Measurements from ENCODE around the gene RNASE13. TPM values are rescaled to one million over a fixed set of nuclear protein-coding genes. Genes with fewer than 3 reads are reported as not detected.

RNASE13 gene
- total and polyA plus RNA-seq, 2 experiments from 2014 or later: not detected

GRCh38 chr14:20988717-20989470, 45.7 kb downstream of the RNASE13 start:
- Histone ChIP-seq H3K27me3 (ENCODE audit: insufficient read depth) (no peaks in the 10 kb centered on the region), H3K4me2 (peak overlapping the region; percentile 91), H3F3A (replicated peaks; ENCODE audit: low read depth) (peaks cover 6% of the 10 kb centered on the region), H3K4me3 (peak overlapping the region; percentile 55), H3K4me1 (ENCODE audit: insufficient read depth) (peaks cover 13% of the 10 kb centered on the region), H3K36me3 (ENCODE audit: insufficient read depth) (peaks cover 19% of the 10 kb centered on the region), H3K79me2 (replicated peaks; ENCODE audit: insufficient read depth) (peaks cover 27% of the 10 kb centered on the region), H3K27ac (ENCODE audit: low read depth) (peak overlapping the region; percentile 94), H4K20me1 (replicated peaks; ENCODE audit: insufficient read depth) (peaks cover 12% of the 10 kb centered on the region; the same call in 1 of the 2 replicates), H3K9me2 (ENCODE audit: insufficient read depth) (peaks cover 17% of the 10 kb centered on the region; the same call in 1 of the 2 replicates), H2AFZ (peak overlapping the region; percentile 9; the same call in 1 of the 2 replicates)
- TF ChIP-seq, protein P1, sequence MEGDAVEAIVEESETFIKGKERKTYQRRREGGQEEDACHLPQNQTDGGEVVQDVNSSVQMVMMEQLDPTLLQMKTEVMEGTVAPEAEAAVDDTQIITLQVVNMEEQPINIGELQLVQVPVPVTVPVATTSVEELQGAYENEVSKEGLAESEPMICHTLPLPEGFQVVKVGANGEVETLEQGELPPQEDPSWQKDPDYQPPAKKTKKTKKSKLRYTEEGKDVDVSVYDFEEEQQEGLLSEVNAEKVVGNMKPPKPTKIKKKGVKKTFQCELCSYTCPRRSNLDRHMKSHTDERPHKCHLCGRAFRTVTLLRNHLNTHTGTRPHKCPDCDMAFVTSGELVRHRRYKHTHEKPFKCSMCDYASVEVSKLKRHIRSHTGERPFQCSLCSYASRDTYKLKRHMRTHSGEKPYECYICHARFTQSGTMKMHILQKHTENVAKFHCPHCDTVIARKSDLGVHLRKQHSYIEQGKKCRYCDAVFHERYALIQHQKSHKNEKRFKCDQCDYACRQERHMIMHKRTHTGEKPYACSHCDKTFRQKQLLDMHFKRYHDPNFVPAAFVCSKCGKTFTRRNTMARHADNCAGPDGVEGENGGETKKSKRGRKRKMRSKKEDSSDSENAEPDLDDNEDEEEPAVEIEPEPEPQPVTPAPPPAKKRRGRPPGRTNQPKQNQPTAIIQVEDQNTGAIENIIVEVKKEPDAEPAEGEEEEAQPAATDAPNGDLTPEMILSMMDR (conservative IDR thresholded peaks at IDR 0.05; ENCODE audit: low read depth in 2 of 2): no peak
- TF ChIP-seq REST (IDR thresholded peaks at IDR 0.05; ENCODE audit: unreplicated experiment) (no peak), JUNB (IDR thresholded peaks at IDR 0.05; ENCODE audit: unreplicated experiment) (no peak), STAT1 (IDR thresholded peaks at IDR 0.05; ENCODE audit: unreplicated experiment) (no peak), ZNF462 (CRISPR knock-in tag; IDR thresholded peaks at IDR 0.05) (no peak), CREB1 (CRISPR knock-in tag; IDR thresholded peaks at IDR 0.05; ENCODE audit: low read depth) (no peak), ZNF114 (CRISPR knock-in tag; IDR thresholded peaks at IDR 0.05) (no peak), NANOG (IDR thresholded peaks at IDR 0.05; ENCODE audit: borderline replicate concordance) (no peak), EZH2 (IDR thresholded peaks at IDR 0.05; ENCODE audit: low read depth, unreplicated experiment) (no peak), ZNF331 (CRISPR knock-in tag; IDR thresholded peaks at IDR 0.05; ENCODE audit: low read depth) (no peak), POLR2AphosphoS5 (IDR thresholded peaks at IDR 0.05; ENCODE audit: low read depth) (no peak), EZH2phosphoT487 (IDR thresholded peaks at IDR 0.05; ENCODE audit: unreplicated experiment) (no peak)
- TF ChIP-seq, protein P2, sequence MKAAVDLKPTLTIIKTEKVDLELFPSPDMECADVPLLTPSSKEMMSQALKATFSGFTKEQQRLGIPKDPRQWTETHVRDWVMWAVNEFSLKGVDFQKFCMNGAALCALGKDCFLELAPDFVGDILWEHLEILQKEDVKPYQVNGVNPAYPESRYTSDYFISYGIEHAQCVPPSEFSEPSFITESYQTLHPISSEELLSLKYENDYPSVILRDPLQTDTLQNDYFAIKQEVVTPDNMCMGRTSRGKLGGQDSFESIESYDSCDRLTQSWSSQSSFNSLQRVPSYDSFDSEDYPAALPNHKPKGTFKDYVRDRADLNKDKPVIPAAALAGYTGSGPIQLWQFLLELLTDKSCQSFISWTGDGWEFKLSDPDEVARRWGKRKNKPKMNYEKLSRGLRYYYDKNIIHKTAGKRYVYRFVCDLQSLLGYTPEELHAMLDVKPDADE (IDR thresholded peaks at IDR 0.05): no peak
- Mint-ChIP-seq H3K4me3 (peak overlapping the region; percentile 79), H3K4me1 (peaks cover 12% of the 10 kb centered on the region), H3K27ac (no peak overlapping the region), H3K36me3 (ENCODE audit: low read depth) (peaks cover 27% of the 10 kb centered on the region), H3K27me3 (ENCODE audit: insufficient read depth, low read depth, poor library complexity) (no peaks in the 10 kb centered on the region), H3K9me3 (no peaks in the 10 kb centered on the region; the same call in 2 of the 3 replicates)
- DNase-seq (ENCODE audit: low spot score) (no peak), ATAC-seq (no peak)
